Stimulated activated CD4-positive, alpha-beta T cell treated with anti-CD3 and anti-CD28 coated beads, Interleukin-15, amount 100 ng/mL, for 24 hours (primary cell): ENCODE results near the gene SLC19A2.

Experiments
- DNase-seq: peaks from one replicate; pipeline ENCODE4 v3.0.0-alpha.2; 2020

Gene SLC19A2

DNA sequence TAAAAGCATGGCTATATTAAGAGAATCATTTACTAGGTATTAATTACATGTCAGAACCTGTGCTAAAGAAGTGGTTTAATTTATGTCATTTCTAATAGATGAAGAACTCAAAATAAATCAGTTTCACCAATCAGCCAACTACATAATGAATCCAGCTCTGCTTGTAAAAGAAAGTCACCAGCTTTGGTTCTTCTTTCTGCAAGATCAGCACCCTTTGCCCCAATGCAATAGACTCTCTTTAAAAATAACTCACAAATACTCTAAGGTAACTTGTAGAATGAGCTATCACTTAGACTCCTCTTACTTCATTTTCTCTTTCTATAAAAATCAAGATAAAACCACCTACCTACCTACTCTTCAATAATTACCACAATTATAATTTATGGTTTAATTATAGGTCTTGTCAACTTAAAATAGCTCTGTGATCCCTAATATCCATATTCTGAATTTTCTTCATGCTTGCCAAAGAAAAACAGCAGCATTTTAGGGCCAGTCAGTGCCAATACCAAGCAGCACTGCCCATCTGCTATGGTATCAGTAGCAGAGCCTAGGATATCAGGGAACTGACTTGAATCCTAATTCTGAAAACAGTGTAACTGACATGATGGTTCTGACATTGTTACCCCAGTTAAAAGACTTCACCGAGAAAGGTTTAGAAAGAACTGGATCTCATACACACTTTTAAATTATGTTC is 11.3 kb downstream of the SLC19A2 start:
- DNase-seq = no peak

- no peak for DNase-seq
Measured at GRCh38 chr1:169473347-169473746, 12.4 kb downstream of the SLC19A2 start.

DNA sequence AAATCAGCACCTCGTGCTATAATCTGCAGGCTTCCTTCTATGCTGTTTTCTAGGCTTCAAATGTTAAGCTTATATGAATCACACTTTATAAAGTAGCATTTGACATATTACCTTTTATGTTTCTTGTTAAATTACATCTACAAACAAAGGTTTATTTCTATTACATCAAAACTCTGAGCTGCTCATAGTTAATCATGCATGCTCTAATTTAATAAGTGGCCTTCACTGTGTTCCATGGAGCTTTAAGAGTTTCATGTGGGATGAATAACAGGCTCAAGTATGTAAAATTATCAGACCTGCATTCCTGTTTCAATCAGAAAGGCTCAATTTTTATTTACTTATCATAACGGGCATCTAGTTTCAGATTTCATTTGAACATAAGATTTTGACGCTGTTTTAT is 13.0 kb downstream of the SLC19A2 start:
- no peak for DNase-seq

DNA sequence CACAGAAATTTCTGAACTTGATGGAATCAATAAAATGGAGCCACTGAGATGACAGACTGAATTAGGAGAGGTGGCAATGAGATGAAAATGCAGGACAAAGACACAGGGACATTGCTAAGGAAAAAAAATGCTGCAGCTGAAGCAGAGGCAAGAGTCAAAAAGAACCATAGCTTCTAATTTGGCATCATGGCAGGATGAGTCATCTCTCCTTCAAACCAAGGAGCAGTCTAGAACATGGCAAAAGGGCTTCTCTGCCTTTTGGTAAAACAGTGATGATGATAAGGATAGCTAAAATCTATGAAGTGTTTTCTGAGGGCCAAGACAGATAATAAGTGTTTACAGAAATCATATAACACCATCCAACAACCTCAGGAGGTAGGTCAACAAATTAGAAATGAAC is 16.8 kb downstream of the SLC19A2 start:
- DNase-seq = no peak

DNA sequence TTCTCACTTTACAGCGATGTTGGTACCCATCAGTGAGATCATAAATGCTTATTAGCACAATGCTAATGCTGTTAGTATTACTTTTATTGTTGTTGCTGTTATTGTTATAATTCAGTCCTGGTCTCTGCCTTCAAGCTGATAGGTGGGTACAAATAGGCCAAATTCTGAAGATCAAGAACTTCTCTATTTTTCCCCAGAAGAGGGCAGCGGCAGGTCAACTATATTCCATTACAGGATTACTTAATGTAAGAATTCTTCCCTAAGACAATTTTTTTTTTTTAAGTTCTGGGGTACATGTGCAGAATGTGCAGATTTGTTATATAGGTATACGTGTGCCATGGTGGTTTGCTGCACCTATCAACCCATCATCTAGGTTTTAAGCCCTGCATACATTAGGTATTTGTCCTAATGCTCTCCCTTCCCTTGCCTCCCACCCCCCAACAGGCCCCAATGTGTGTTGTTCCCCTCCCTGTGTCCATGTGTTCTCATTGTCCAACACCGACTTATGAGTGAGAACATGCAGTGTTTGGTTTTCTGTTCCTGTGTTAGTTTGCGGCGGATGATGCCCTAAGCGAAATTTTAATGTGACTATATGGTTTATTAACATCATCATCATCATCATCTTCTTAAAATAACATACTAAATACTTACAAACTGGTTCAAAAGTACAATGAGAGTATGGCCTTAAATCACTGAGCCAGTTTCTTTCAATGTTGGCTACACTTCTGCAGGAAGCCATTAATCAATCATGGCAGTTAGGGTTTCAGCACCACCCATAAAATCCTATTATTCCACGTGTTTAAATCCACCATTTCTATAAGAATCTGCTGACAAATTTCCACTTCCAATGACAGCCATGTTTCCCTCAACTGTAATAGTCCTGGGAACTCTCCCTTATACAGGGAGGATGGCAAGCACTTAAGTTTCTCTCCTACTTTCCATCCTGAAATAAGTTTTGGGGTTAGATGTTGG is 19.2 kb downstream of the SLC19A2 start:
- peak; percentile 20 for DNase-seq

DNA sequence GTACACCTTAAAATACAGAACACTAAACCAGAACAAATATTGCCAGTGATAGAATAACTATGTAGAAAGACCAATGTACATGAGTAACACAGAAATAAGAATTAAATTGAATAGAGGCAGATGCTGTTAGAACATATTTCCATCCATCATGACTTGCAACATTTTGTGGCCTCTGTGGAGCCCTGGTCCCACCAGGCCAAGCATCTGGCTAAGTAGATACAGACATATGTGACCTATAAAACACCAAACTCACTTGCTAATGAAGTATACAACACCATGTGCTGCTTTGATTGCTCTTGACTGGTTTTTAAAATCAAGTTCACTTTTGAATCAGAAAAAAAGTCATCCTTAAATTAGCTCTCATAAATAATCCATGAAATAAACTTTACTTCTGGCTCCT is 20.5 kb downstream of the SLC19A2 start:
- no peak for DNase-seq

GRCh38 chr1:169462385-169462784 is 23.4 kb downstream of the SLC19A2 start:
- DNase-seq = no peak

DNA sequence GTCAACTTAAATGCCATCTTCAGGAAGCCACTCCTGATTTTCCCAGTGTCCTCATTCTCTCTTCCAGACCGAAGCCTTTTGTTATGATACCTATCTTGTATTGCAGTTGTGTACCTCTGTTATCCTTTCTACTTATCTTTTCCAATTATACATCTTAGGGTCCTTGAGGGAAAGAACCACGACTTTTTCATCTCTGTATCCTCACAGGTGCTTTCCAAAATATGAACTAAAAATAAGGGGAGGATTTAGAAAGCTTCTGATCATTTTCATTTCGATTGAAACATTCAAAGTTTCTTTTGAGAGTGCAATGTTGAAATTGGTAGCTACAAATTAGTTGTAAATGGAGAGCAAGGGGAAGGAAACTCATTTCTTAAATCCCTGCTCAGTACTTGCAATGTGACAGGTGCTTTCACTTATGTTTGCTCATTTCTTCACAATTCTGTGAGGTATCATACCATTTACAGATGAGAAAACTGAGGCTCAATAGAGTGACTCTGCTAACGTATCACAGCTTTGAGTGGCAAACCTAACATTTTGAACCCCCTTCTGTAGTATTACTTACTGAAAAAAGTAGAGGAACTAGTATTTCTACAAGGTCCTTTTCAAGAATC is 24.2 kb downstream of the SLC19A2 start:
- DNase-seq = no peak

GRCh38 chr1:169460191-169460833 is 25.4 kb downstream of the SLC19A2 start:
- DNase-seq = peak; percentile 23

DNA sequence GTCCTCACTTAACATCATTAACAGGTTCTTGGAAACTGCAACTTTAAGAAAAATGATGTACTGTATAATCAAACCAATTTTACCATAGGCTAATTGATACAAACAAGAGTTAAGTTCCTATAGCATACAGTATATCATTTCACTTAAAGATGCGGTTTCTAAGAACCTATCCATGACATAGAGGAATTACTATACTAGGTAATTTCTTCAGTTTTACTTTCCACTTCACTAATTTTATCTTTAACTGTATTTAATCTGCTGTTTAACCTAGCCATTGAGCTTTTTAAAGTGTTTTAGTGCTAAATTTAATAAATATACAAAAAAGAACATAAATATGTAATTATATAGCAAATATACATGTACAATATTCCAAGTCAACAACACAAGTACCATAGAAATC is 28.3 kb downstream of the SLC19A2 start:
- no peak for DNase-seq

GRCh38 chr1:169456029-169456428 is 29.7 kb downstream of the SLC19A2 start:
- no peak for DNase-seq

- DNase-seq = no peak
Measured at GRCh38 chr1:169452921-169453320, 32.8 kb downstream of the SLC19A2 start.

DNA sequence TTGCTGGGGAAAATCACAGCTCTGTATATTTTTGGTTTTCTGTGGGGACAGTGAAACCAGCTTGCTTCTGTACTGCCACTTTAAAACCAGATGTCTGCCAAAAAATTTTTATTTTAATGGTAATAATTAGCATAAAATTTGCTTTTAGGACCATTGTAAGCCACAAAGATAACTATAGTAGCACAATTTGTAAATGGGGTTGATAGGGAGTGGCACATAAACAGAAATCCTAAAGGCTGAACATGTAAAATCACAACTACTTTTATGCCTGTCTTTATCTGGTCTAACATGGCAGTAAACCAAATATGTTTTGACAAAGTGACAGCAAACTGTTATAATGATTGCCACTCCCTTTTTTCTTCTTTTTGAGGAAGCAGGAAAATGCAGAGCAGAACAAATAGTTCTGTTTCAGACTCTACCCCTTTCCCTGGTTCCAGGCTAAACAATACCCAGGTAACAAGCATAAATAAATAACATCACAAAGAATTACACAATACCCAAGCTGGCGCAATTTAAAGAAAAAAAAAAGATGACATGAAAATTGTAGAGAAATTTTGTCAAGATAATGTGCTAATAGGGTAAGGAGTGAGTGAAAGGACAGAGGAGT is 34.4 kb downstream of the SLC19A2 start:
- no peak for DNase-seq

GRCh38 chr1:169443923-169444322 is 41.8 kb downstream of the SLC19A2 start:
- no peak for DNase-seq

DNA sequence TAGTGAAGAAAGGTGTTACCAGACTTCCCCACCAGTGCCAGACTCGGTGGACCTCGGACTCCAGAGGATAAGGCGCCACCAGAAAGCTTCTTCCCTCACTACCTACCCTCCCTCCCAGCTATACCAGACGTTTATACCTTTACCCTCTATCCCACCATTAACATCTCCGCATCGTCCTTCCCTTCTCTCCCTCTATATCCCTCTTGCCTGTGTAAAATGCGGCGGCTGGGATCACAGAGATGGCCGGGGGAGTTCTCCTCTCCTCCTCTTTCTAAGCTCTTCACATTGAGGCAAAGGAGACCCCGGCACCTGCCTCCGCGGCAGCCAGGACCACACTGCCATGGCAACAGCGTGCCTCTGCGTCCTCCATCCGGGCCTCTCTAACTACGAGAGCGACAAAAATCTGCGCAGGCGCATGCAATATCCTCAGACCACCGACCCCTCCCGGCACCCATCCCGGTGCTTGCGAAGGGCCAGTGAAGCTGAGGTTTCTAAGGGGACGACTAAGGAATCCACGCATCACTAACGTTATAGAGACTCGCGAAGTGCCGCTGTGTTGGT is 58.6 kb downstream of the SLC19A2 start, which contains the start of gene CCDC181:
Gene CCDC181 (minus strand): TSS at position 394 of the 561 bp plus-strand sequence. CDS start 2,547 bp downstream, outside the sequence.
- DNase-seq = peak; percentile 76

- no peak for DNase-seq
Measured at GRCh38 chr1:169426174-169426705, 59.5 kb downstream of the SLC19A2 start.

DNA sequence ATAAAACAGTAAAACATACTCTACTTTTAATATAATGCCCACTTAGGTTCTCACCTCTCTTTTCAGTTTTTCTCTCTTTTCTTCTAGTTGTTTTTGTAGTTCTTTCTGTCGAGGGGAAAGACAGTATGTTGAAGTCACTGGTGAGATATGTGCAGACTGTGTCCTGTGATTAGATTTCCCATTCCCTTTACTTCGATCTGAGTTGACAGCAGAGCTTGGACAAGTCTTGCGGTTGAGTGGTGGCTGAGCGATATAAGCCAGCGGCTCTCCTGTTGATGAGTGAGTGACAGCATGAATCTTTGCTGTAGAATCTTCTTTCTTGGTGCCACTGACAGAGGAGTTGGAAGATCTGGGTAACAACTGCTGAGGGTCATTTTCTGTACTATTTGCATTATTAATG is 64.4 kb downstream of the SLC19A2 start:
- no peak for DNase-seq

DNA sequence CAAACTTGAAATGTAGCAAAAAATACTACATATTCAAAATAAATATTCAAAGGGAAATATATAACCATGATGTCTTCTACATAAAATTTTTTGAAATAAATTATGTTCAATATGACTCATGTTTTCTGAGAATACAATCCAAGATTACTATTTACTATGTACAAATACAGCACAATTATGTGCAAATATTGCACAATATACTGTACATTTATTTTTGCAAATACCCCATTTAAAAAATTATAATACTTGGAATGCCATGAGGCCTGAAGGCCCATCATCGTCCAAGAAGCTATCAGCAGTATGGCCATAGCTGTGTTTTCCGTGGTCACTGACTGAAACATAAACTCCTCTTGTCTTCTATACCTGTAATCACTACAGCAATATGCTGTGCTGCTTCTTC is 70.8 kb downstream of the SLC19A2 start:
- no peak for DNase-seq
